NCI-H187 (cell line): ENCODE data around the gene NUMB.

ENCODE experiments used
- DNase-seq, 2 experiments: peaks; one replicate each; lab custom pipeline; 2025; lab: John Stamatoyannopoulos, UW

Gene NUMB

DNA sequence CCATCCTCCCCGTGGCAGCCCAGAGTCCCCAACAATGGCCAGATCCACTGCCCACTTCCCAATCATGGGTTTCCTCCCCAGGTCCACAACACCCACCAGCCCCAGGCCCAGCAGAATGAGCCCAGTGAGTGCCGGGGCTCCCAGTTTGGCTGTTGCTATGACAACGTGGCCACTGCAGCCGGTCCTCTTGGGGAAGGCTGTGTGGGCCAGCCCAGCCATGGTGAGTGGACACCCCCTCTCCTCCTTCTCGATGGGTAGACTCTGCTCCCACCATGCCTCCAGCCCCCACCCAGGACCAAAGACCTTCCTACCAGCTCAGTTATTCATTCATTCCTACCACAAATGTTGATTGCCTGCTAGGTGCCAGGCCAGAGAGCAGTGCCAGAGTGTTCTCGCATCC is 197.3 kb downstream of the NUMB start:
- DNase-seq: no peak

DNA sequence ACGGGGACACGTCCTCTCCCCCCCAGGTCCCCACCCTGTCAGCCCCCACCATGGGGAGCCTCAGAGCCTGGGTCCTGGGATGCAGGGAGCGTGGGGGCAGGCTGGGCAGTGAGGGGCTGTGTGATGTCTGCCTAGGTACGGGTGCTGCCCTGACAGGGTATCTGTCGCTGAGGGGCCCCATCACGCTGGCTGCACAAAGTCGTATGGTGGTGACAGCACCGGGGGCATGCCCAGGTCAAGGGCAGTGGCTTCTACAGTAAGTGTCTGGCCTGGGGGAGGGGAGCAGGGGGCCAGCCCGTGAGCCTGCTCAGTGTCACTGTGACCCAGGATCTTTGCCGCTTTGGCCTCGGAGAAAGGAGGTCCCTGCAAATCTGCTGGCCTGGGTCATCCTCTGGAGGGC is 197.8 kb downstream of the NUMB start:
- no peak for DNase-seq

DNA sequence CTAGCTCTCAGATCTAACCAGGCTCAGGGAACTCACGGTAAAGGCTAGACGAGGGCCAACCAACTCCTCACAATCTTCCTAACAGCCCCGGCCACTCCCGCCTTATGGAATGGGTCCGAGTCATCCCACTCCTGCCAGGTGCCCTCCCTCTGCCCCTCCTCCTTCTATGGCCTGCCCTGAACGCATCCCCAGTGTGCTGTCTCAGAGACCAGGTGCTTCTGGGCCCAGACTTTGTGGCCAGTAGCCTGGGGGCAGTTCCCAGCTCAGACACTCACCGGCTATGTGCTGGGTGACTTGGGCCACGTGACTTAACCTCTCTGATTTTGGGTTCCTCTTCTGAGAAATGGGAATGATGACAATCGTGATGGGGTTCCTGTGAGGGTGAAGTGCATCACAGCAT is 198.5 kb downstream of the NUMB start:
- no peak for DNase-seq

DNA sequence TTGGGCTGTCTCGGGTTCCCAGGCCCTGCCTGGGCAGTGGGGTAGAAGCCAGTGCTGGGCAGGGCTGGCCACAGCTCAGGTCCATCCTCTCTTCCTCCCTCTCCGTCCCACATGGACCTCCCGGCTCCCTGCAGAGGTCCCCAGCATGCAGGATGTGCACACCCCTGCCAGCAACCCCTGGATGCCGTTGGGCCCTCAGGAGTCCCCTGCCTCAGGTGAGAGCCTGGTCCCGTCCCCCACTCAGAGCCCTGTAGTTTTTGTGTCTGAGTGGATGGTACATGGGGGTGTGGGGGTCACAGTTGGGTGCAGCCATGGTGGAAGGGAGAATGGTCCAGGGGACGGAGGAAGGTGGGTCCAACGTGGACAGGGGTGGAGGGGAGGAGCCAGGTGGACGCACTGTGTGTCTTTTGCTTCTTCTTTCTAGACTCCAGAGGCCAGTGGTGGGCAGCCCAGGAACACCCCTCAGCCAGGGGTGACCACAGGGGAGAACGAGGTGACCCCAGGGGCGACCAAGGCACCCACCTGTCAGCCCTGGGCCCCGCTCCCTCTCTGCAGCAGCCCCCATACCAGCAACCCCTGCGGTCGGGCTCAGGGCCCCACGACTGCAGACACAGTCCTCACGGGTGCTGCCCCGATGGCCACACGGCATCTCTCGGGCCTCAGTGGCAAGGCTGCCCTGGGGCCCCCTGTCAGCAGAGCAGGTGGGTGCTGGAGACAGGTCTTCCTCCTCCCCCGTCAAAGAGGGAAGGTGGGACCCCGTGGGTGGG is 199.3 kb downstream of the NUMB start:
- DNase-seq: no peak

DNA sequence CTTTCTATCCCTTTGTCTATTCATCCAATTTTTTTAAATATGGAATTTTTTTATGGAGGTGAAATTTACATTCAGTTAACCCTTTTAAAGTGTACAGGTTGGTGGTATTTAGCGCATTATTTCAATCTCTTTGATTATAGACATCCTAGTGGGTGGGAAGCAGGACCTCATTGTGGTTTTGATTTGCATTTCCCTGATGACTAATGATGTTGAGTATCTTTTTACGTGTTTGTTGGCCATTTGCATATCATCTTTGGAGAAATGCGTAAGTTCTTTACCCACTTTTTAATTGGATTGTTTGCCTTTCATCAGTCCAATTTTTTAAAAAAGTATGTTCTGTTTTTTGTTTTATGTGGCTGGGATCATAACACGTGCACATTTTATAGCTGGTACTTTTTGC is 200.3 kb downstream of the NUMB start:
- DNase-seq: no peak

DNA sequence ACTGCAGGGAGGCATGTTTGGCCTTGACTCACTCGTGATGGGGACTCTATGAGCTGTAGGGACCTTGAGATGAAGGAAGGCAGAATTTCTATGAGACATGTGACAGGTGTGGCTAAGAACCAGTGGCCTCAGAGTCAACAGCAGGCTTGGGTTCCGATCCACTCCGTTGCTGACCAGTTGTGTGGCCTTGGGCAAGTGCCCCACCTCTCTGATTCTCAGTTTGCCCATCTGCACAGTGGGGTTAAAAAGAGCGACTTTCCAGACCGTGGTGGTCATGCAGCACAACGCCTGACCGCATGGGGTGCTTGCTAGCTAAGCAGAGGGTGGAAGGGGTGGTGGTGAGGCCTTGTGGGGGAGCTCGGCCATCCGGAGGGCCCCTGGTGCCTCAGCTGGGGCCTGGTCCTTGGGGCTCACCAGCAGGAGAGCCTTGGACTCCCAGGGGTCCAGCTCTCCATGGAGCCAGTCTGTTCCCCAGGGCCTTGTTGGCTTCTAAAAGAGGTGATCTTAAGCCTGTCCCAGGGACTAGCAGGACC is 202.6 kb downstream of the NUMB start:
- no peak for DNase-seq

DNA sequence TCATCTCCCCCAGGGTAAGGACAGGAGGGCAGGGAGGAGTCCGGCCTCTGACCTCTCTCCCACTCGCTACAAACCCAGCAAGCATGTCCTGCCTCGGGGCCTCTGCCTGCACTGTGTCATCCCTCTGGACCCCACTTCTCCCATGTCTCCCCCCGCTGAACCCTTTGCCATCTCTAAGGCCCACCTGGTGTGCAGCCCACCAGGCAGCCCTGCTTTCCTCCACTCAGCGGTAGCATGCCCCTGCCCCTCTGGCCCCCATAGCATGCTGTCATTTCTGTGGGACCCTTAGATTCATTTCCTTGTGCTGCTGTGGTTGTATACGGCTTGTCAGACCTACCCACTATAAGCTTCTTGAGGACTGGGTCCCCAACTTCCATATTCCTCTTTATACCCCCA is 203.3 kb downstream of the NUMB start:
- DNase-seq: no peak

DNA sequence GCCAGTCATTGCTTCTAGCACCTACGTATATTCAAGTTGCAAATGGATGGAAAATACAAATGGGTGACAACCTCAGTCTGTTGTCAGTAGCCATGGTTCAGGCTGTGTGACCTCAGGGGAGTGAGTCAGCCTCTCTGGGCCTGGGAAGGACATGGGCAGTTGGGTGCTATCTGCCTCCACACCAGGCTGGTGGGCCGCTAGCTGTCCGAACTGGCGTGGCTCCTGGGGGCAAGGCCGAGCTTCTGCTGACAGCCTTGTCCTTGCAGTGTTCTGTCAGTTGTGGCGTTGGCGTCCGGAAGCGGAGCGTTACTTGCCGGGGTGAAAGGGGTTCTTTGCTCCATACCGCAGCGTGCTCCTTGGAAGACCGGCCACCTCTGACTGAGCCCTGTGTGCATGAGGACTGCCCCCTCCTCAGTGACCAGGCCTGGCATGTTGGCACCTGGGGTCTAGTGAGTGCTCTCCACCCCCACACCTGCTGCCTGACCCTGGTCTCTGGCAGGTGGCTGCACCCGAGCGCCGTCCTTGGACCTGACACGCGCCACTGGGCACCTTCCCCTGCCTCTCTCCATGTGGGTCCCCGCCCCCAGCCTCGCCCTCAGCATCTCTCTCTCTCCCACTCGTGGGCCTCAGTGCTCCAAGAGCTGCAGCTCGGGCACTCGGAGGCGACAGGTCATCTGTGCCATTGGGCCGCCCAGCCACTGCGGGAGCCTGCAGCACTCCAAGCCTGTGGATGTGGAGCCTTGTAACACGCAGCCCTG is 203.9 kb downstream of the NUMB start:
- DNase-seq: no peak

DNA sequence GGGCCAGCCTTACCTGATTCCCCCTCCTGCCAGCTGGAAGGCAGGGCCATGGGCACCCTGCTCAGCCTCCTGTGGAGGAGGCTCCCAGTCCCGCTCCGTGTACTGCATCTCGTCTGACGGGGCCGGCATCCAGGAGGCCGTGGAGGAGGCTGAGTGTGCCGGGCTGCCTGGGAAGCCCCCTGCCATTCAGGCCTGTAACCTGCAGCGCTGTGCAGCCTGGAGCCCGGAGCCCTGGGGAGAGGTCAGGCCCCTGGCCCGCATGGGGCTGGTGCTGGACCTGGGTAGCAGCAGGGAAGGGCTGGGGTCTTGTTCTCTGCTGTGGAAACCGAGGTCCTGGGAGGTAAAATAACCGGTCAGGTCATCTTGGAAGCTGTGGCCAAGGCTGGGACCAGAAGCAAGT is 204.6 kb downstream of the NUMB start:
- DNase-seq: no peak

DNA sequence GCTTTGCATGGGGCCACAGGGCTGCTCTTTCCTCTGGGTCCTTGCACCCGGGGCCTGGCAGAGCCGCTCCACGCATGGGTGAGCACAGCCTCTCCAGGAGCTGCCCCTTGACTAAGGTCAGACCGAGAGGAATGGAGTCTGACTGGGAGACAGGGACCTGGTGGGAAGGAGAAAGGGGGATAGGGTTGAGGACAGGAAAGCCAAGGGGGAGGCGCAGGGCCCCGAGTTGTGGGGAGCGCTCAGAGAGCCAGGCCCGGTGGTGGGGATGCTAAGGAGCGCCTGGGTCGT is 205.1 kb downstream of the NUMB start:
- DNase-seq: no peak

DNA sequence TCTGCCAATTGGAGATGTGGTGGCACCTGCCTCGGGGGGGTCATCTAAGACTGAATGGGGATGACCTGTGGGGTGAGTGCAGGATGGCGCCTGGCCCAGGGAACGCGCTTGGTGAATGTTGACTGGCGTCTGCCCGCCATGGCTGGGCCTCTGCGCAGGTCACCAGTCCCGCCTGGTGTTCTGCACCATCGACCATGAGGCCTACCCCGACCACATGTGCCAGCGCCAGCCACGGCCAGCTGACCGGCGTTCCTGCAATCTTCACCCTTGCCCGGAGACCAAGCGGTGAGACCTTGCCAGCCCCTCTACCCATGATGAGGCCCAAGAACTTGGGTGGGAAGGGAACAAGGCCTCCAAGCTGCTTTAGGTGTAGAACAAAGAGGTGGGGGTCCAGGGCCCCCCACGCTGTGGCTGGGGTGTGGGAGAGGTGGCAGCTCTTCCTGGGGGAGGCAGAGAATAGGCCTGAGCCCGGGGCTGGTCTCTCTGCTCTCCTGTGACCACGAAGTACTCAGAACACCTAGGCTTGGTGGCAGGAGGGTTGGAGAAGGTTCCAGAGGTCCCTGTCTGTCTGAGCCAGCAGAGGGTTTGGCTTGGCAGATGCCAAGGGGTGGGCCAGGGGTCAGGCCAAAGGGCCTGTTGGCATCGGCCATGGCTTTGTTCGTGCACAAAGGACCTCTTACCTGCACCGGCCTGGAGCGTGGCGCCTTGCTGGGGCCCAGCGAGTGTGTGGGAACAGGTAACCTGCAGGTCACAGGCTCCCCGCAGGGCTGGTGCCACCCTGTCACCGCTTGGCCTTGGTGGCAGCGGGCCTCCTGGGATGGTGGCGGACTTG is 205.6 kb downstream of the NUMB start:
- no peak for DNase-seq

DNA sequence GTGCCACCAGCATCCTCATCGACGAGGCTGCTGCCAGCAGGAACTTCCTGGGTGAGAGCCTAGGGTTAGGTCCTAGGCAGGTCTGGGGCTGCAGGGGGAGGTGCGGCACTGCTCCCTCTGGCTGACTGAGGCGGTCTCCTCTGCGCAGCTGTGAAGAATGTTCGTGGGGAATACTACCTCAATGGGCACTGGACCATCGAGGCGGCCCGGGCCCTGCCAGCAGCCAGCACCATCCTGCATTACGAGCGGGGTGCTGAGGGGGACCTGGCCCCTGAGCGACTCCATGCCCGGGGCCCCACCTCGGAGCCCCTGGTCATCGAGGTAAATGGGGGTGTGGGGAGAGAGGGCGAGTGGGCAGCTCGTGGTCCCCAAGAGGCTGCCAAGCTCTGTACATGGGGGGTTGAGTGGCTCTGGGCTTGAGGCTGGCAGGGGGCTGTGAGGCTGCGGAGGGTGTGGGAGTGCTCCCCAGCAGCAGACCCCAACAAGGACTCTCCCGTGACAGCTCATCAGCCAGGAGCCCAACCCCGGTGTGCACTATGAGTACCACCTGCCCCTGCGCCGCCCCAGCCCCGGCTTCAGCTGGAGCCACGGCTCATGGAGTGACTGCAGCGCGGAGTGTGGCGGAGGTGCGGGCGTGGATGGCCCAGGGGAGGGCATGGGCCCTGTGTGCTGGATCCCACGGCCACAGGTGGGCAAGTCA is 206.7 kb downstream of the NUMB start:
- DNase-seq: no peak

DNA sequence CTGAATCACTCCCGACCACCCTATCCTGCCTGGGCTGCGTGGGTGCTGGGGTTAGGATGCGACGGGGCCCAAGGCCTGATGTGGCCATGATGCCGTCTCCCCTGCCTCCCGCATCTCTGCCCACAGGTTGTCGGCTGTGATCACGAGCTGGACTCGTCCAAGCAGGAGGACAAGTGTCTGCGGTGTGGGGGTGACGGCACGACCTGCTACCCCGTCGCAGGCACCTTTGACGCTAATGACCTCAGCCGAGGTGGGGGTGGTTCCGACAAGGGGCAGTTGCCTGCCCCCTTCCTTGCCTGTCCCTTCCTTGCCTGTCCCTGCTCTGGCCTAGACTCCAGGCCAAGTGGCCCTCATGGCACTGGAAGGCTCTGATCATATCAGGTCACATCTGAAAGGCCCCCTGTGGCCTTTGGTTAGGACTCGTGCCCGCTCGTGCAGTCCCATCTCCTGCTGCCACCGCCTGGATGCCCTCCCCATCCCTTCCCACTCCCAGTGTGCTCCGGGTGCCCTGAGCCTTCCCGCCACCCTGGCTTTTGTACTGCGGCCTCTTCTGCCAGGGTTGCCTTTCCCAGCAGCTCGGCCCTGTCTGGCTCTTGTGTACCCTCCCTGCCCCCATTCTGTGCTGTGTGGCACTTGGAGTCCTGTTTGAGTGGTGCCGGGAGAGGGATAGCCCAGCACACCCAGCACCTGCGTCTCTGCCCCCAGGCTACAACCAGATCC is 207.4 kb downstream of the NUMB start:
- DNase-seq: no peak

DNA sequence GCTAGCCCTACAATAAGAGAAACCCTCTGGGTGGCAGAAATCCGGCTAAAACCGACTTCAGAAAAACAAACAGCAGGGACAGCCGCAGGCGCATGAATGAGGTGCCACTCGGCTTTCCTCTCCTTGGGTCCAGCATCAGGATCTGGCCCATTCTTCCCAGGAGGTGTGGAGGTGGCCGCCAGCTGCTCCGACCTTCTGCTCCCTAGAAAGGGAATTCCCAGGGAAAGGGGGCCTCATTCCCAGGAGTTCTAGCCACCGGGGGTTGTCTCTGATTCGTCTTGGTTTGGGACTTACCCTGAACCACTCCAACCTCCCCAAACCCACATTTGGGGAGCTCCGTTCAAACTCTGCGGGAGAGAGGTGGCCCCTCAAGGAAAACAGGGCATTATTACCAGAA is 208.0 kb downstream of the NUMB start:
- no peak for DNase-seq

DNA sequence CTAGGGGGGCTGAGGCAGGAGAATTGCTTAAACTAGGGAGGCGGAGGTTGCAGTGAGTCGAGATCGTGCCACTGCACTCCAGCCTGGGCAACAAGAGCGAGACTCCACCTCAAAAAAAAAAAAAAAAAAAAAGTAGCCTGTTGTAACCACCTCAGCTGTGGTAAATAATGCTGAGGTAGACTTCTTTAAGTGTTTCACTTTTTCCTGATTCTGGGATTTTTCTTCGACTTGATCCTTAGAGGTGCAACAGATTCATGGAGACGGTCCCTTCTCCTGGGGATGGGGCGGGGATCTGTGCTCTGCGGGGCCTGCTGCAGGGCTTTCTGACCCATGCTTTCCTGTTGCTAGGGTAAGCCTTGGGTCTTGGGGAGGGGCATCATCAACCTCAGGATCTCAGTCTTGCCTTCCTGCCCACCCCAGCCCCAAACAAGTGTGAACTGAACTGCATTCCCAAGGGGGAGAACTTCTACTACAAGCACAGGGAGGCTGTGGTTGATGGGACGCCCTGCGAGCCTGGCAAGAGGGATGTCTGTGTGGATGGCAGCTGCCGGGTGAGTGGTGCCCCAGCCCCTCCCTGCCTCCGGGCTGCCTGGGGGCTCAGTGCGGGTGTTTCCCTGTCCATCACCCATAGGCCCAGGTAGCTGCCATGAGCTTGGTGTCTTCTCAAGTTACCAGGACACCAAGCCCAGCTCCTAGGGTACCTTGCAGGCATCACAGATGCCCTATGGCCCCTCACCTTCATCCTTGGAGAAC is 208.6 kb downstream of the NUMB start:
- no peak for DNase-seq

DNA sequence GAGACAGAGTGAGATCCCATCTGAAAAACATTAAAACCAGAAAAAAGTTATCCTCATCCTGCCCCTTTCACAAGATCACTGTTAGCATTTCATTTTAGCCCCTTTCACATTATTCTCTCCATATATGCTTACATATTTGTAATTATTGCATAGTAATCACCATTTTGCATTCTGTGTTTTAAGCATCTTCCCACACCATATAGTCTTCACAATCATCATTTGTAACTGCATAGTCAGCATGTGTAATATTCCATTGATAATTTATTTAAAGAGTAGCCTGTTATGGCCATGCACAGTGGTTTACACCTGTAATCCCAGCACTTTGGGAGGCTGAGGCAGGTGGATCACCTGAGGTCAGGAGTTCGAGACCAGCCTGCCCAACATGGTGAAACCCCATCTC is 209.2 kb downstream of the NUMB start:
- no peak for DNase-seq

DNA sequence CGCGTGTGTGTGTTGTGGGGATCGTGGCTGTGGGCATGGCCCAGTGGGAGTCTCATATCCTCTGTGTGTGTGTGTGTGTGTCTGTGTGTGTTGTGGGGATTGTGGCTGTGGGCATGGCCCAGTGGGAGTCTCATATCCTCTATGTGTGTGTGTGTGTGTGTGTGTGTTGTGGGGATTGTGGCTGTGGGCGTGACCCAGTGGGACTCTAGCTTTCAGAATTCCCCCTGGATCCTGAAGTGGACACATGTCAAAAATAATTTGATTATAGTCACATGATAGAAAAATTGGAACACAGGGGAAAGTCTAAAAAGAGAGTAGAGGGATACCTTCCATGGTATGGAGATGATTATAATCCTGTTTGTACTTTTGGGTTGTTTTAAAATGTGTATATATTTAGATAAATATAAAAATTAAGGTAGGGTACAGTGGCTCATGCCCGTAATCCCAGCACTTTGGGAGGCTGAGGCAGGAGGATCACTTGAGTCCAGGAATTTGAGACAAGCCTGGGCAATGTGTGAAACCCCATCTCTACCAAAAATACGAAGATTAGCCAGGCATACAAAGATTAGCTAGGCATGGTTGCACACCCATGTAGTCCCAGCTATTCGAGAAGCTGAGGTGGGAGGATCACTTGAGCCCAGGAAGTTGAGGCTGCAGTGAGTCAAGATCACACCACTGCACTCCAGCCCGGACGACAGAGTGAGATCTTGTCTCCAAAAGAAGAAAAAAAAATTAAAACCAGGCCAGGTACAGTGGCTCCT is 210.1 kb downstream of the NUMB start:
- DNase-seq: no peak

DNA sequence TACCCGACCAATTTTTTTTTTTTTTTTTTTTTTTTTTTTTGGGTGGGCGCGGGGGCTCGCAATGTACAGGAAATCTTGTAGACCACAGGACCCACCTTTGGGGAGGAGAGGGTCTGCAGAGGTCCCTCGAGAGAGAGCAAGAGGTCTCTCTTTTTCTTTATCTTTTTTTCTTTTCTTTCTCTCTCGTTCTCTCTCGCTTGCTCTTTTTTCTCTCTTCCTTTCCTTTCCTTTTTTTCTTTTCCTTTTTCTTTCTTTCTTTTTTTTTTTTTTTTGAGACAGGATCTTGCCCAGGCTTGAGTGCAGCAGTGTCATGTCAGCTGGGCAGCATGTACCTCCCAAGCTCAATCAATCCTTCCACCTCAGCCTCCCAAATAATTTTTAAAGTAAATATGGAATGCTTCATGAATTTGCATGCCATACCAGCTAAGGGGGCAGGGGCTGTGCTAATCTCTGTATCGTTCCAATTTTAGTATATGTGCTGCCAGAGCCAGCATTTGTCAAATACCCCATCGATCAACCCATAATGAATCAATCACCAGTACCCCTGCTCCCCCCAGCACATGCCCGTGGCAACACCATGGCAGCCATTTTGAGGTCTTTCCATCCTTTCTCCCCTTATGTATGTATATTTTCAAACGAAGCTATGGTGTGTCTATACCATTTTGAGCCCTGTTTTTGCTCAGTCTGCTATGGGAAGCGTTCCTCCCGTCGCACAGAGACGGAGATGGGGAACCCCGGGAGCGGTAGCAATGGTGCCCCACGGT is 211.8 kb downstream of the NUMB start:
- no peak for DNase-seq
